SK-N-SH (cell line): Measurements from ENCODE around the gene GLOD4. TPM values are rescaled to one million over a fixed set of nuclear protein-coding genes. Genes with fewer than 3 reads are reported as not detected.

Experiments
- CTCF ChIA-PET: fragments of 300-600, 350-600 bp; formaldehyde crosslinking; extraction: SDS; loops from one replicate; lab custom pipeline; 2021; lab: Yijun Ruan, JAX
- POLR2A ChIA-PET: fragments of 350-600 bp; sonication (Branson Sonifier 250); formaldehyde crosslinking; extraction: SDS; loops from one replicate; lab custom pipeline; 2020; ENCODE audit warnings: antibody characterized with exemption, inconsistent platforms; lab: Yijun Ruan, JAX
- DNase-seq: peaks from one replicate; pipeline ENCODE4 v3.0.0; 2012
- H2AFZ ChIP-seq: fragments of 200-600 bp; sonication (generic); 2 replicates; pipeline ENCODE4 v1.8.1; 2016; ENCODE audit warnings: antibody characterized with exemption, mild to moderate bottlenecking, low read depth
- H3F3A ChIP-seq: fragments of 200-600 bp; sonication (generic); replicated peaks from 2 replicates; pipeline ENCODE3; 2016; ENCODE audit warnings: antibody characterized with exemption, mild to moderate bottlenecking; ENCODE audit not compliant: insufficient read depth
- H3K27ac ChIP-seq, 2 experiments: fragments of 200-500 bp in 1 of 2; fragments of 200-600 bp in 1 of 2; sonication (Bioruptor generic) in 1 of 2; sonication (generic), shearing (Covaris generic) in 1 of 2; 2 replicates each; pipeline versions ENCODE4 v1.5.1 to v1.6.1; 2014 to 2016; ENCODE audit warnings: low read depth in 2 of 2, inconsistent platforms in 1 of 2, low read length in 1 of 2, mild to moderate bottlenecking in 1 of 2, mixed read lengths in 1 of 2
- H3K27me3 ChIP-seq: fragments of 200-600 bp; sonication (generic), shearing (Covaris generic); 2 replicates; pipeline ENCODE4 v1.6.1; 2016; ENCODE audit warnings: mixed run types; ENCODE audit not compliant: insufficient read depth
- H3K36me3 ChIP-seq, 2 experiments: fragments of 200-500 bp in 1 of 2; fragments of 200-600 bp in 1 of 2; sonication (Bioruptor generic) in 1 of 2; sonication (generic) in 1 of 2; replicated peaks in 1 of 2; 2 replicates each; pipeline versions ENCODE3 to v1.5.1; 2014 to 2016; ENCODE audit warnings: low read length in 1 of 2, mild to moderate bottlenecking in 1 of 2; ENCODE audit not compliant: insufficient read depth in 2 of 2, control insufficient read depth in 1 of 2
- H3K4me1 ChIP-seq, 2 experiments: fragments of 200-500 bp in 1 of 2; fragments of 200-600 bp in 1 of 2; sonication (Bioruptor generic) in 1 of 2; sonication (generic), shearing (Covaris generic) in 1 of 2; 2 replicates each; pipeline versions ENCODE4 v1.5.1 to v1.6.1; 2014 to 2016; ENCODE audit warnings: low read depth in 1 of 2, low read length in 1 of 2, mixed run types in 1 of 2; ENCODE audit not compliant: insufficient read depth in 2 of 2, control insufficient read depth in 1 of 2
- H3K4me2 ChIP-seq: fragments of 200-600 bp; sonication (generic), shearing (Covaris generic); 2 replicates; pipeline ENCODE4 v1.6.1; 2017; ENCODE audit warnings: mixed run types
- H3K4me3 ChIP-seq, 2 experiments: fragments of 200-500 bp in 1 of 2; fragments of 200-600 bp in 1 of 2; sonication (Bioruptor generic) in 1 of 2; sonication (generic), shearing (Covaris generic) in 1 of 2; 2 replicates each; pipeline versions ENCODE4 v1.5.1 to v1.8.1; 2014 to 2016; ENCODE audit warnings: low read depth in 2 of 2, inconsistent platforms in 1 of 2, low read length in 1 of 2, mild to moderate bottlenecking in 1 of 2, mixed read lengths in 1 of 2, moderate library complexity in 1 of 2
- H3K79me2 ChIP-seq: fragments of 200-600 bp; sonication (generic); 2 replicates; pipeline ENCODE4 v1.8.1; 2017; ENCODE audit warnings: mild to moderate bottlenecking; ENCODE audit not compliant: insufficient read depth
- H3K9ac ChIP-seq: fragments of 200-600 bp; sonication (generic); 2 replicates; pipeline ENCODE4 v1.6.1; 2017; ENCODE audit warnings: mixed run types
- H3K9me2 ChIP-seq: fragments of 200-600 bp; sonication (generic); 2 replicates; pipeline ENCODE4 v1.6.1; 2017; ENCODE audit warnings: mixed run types
- H3K9me3 ChIP-seq: fragments of 200-600 bp; sonication (generic); 2 replicates; pipeline ENCODE4 v1.6.1; 2017; ENCODE audit warnings: mixed run types, mild to moderate bottlenecking, moderate library complexity
- H4K20me1 ChIP-seq: fragments of 200-600 bp; sonication (generic); 2 replicates; pipeline ENCODE4 v1.6.1; 2017; ENCODE audit warnings: mild to moderate bottlenecking, mixed run types; ENCODE audit not compliant: insufficient read depth
- CHD2 ChIP-seq: fragments of 150-350 bp; IDR thresholded peaks from 2 replicates; pipeline ENCODE4 v1.6.1; 2018; ENCODE audit warnings: low read length; ENCODE audit not compliant: partially characterized antibody
- ELF1 ChIP-seq: IDR thresholded peaks from 2 replicates; pipeline ENCODE4 v1.4.0; 2012
- FOSL2 ChIP-seq: IDR thresholded peaks from 2 replicates; pipeline ENCODE4 v1.4.0; 2012; ENCODE audit warnings: low read depth, mild to moderate bottlenecking, moderate library complexity, borderline replicate concordance
- FOXJ3 ChIP-seq: sonication (generic); formaldehyde crosslinking; IDR thresholded peaks from 2 replicates; pipeline ENCODE4 v1.5.1; 2020; ENCODE audit warnings: mild to moderate bottlenecking, missing genetic modification reagents
- FOXM1 ChIP-seq: IDR thresholded peaks from 2 replicates; pipeline ENCODE4 v1.4.0; 2012; ENCODE audit warnings: low read depth, mild to moderate bottlenecking
- GATA2 ChIP-seq: sonication (generic); formaldehyde crosslinking; IDR thresholded peaks from 2 replicates; pipeline ENCODE4 v1.5.0; 2020; ENCODE audit warnings: mild to moderate bottlenecking, missing genetic modification reagents
- MEF2A ChIP-seq: IDR thresholded peaks from 2 replicates; pipeline ENCODE4 v1.4.0; 2012; ENCODE audit warnings: low read depth, borderline replicate concordance
- NFIC ChIP-seq: IDR thresholded peaks from 2 replicates; pipeline ENCODE4 v1.4.0; 2012; ENCODE audit warnings: borderline replicate concordance
- NRF1 ChIP-seq: IDR thresholded peaks from 2 replicates; pipeline ENCODE4 v1.6.1; 2012; ENCODE audit warnings: low read depth, mild to moderate bottlenecking, low read length
- RAD21 ChIP-seq: IDR thresholded peaks from 2 replicates; pipeline ENCODE4 v1.6.1; 2012; ENCODE audit warnings: mild to moderate bottlenecking, low read length
- RXRA ChIP-seq: IDR thresholded peaks from 2 replicates; pipeline ENCODE4 v1.4.0; 2012; ENCODE audit warnings: low read depth, mild to moderate bottlenecking, borderline replicate concordance
- SMC3 ChIP-seq: IDR thresholded peaks from 2 replicates; pipeline ENCODE4 v1.6.1; 2012; ENCODE audit warnings: low read depth, low read length, improper control_type of control experiment
- TCF12 ChIP-seq: IDR thresholded peaks from 2 replicates; pipeline ENCODE4 v1.4.0; 2012
- YY1 ChIP-seq: IDR thresholded peaks from 2 replicates; pipeline ENCODE4 v1.4.0; 2012; ENCODE audit warnings: low read depth, mild to moderate bottlenecking
- WGBS: methylation state at CpG from one replicate; pipeline ENCODE4 v1.1.6; 2017; ENCODE audit warnings: low lambda C conversion rate; 5-methylcytosine and 5-hydroxymethylcytosine counted together
- polyA plus RNA-seq, 3 experiments: library from polyadenylated mRNA; depleted of rRNA; stranded (reverse); fragments of >200 nt; gene quantifications; 2 replicates each; pipeline ENCODE4 v1.2.3, GENCODE V29; 2012
- TF ChIP-seq, protein P1 (sequence below): IDR thresholded peaks from 2 replicates; pipeline ENCODE4; 2012

GLOD4 gene
- polyA plus RNA-seq, 1 of the 3 experiments (the other 2 are of a cell fraction) = 34.3 TPM

DNA sequence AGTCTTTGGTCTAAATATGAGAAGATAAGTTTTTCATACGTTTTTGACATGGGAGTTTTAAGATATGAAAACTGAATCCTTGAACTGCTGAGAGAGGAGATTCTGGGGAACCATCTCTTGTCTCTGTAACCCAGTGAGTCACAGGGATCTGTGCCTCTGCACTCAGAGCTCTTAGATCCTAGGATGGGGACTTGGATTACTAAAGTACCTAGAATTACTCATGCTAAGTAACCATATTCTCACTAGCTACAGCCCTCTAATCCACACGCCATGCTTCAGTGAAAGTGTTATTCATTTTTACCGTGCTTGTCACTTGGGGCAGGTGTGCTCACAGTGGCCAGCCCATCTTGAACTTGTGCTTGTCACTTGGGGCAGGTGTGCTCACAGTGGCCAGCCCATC is 2.1 kb upstream of the GLOD4 start:
- ChIA-PET POLR2A (no interaction called here), CTCF (no interaction called here)
- Histone ChIP-seq H2AFZ (no peak overlapping the region), H3K4me2 (no peak overlapping the region), H3K79me2 (peaks cover 62% of the 10 kb centered on the region), H3K27me3 (no peaks in the 10 kb centered on the region), H3K9ac (no peak overlapping the region), H3K9me2 (no peaks in the 10 kb centered on the region), H3K27ac (no peak overlapping the region), H3K36me3 (peaks cover 21 to 23% of the 10 kb centered on the region in 2 experiments), H3K9me3 (no peaks in the 10 kb centered on the region), H3F3A (no peaks in the 10 kb centered on the region), H4K20me1 (no peaks in the 10 kb centered on the region), H3K4me1 (peaks cover 9 to 15% of the 10 kb centered on the region in 2 experiments), H3K4me3 (no peak overlapping the region)
- TF ChIP-seq RXRA (no peak), FOSL2 (no peak), FOXJ3 (CRISPR knock-in tag) (no peak), CHD2 (no peak)
- WGBS = 45% methylated on average over 3 of the region's 3 CpGs
- no peak for DNase-seq

DNA sequence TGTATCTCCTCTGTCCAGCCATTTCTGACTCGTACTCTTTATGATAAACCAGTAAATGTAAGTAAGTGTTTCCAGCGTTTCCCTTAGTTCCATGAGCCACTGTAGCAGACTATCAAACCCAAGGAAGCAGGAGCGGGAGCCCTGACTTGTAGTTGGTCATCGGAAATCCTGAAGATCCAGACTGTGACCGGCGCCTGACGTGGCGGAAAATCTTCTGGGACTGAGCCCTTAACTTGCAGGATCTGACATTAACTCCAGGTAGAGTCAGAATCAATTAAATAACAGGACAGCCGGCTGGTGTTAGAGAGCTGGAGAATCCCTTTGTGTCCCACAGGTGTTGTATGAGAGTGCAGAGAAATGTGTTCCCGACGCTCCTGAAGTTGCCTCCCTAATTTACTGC is 4.0 kb downstream of the GLOD4 start:
- H3F3A ChIP-seq = peaks cover 3% of the 10 kb centered on the region
- H3K9me2 ChIP-seq = no peaks in the 10 kb centered on the region
- no peak overlapping the region for H3K4me2 ChIP-seq
- no peak for TF ChIP-seq SMC3
- TF ChIP-seq FOXJ3 (CRISPR knock-in tag) = no peak
- no peak for TF ChIP-seq RXRA
- TF ChIP-seq YY1 = no peak
- TF ChIP-seq GATA2 (CRISPR knock-in tag) = no peak
- no peak for TF ChIP-seq NFIC
- TF ChIP-seq, protein P1, sequence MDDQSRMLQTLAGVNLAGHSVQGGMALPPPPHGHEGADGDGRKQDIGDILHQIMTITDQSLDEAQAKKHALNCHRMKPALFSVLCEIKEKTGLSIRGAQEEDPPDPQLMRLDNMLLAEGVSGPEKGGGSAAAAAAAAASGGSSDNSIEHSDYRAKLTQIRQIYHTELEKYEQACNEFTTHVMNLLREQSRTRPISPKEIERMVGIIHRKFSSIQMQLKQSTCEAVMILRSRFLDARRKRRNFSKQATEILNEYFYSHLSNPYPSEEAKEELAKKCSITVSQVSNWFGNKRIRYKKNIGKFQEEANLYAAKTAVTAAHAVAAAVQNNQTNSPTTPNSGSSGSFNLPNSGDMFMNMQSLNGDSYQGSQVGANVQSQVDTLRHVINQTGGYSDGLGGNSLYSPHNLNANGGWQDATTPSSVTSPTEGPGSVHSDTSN = no peak
- TF ChIP-seq RAD21 = no peak
- TF ChIP-seq MEF2A = no peak
- TF ChIP-seq ELF1 = no peak
- TF ChIP-seq FOXM1 = no peak
- no peak for TF ChIP-seq TCF12
- no peak for TF ChIP-seq NRF1
- TF ChIP-seq, all 33 proteins: peak for 0
- Histone ChIP-seq H3K27me3 (no peaks in the 10 kb centered on the region), H4K20me1 (no peaks in the 10 kb centered on the region), H3K9ac (no peak overlapping the region), H3K27ac (no peak overlapping the region), H3K4me3 (no peak overlapping the region), H2AFZ (no peak overlapping the region), H3K9me3 (no peaks in the 10 kb centered on the region), H3K79me2 (peaks cover 43% of the 10 kb centered on the region), H3K4me1 (peaks cover 2 to 11% of the 10 kb centered on the region in 2 experiments; a peak in 3 of 4 replicates), H3K36me3 (peaks cover 16 to 47% of the 10 kb centered on the region in 2 experiments)
- ChIA-PET POLR2A (no interaction called here), CTCF (interaction anchor here (0.8 to 2.2 kb wide), 3 partner anchors 17 to 219 kb away, joined by 3 to 6 read pairs (median 6); partner anchors contain the start of gene TIMM22)
- no peak for DNase-seq
- WGBS = 92% methylated on average over 11 of the region's 11 CpGs
